Heart left ventricle (tissue), 13 donors: ENCODE results near the gene FMNL3.
A peak's percentile ranks its signal among the peaks of the same experiment; 100 is the strongest.

Source experiments
- POLR2A ChIP-seq, 2 donors: fragments of 450-650 bp; IDR thresholded peaks; one replicate each; pipeline ENCODE4 v1.6.1; 2017; ENCODE audit warnings: antibody characterized with exemption in 2 of 2, mild to moderate bottlenecking in 2 of 2, moderate library complexity in 2 of 2
- TF ChIP-seq, protein P1 (sequence below), 12 donors: fragments of 200-600 bp; sonication (generic) in 4 of 12; IDR thresholded peaks; one replicate each; pipeline versions ENCODE4 v1.5.0 to v1.8.0; 2018 to 2022; ENCODE audit warnings: antibody characterized with exemption in 12 of 12, mild to moderate bottlenecking in 5 of 12
- donor health status: ischemic (EF 13 %, LVEDD 7.1; RV severe dilation, severe dysfunction).
- donor health status: DM: no; HTN: yes; CAD: no.
- donor health status: DM: no; HTN: no; CAD: no.
- donor health status: ischemic (EF 25% LVEDD 6.9; RV normal size, moderate dysfunction).
- donor health status: ischemic (EF 25% LVEDD 5.7; RV mildly dilated, moderate dysfunction).
- donor health status: ischemic (EF 35%, LVEDD 5.7; RV mildly dilated, moderate dysfunction).
- donor health status: nonischemic (EF 11% LVEDD 7.7; RV severe dilation, severe dysfunction).
- donor health status: DM: yes; HTN: yes; CAD: no.
- donor health status: PGD.
- donor health status: ischemic (EF 29% LVEDD 5.4; RV normal size, mild dysfunction).
- donor health status: nonischemic (EF 23%, LVEDD 6.1; RV moderate dilation, normal function).

DNA sequence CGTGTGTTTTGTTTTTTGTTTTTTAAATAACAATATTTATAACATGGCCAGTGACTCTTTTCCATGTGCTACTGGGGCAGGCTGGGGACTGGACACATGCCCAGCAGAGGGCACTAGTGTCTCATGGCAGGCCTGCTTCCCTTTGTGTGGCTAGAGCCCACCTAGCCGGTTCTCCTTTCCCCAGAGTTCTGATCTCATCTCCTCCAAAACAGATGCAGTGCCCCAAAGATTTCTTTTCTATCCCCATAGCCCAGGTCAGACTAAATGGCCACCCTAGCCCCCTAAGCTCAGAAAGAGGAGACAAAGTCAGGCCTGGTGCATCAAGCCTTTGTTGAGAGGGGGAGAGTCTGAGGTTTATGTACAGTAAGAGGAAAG lies 62.6 kb downstream of the FMNL3 start:
- TF ChIP-seq, protein P1, sequence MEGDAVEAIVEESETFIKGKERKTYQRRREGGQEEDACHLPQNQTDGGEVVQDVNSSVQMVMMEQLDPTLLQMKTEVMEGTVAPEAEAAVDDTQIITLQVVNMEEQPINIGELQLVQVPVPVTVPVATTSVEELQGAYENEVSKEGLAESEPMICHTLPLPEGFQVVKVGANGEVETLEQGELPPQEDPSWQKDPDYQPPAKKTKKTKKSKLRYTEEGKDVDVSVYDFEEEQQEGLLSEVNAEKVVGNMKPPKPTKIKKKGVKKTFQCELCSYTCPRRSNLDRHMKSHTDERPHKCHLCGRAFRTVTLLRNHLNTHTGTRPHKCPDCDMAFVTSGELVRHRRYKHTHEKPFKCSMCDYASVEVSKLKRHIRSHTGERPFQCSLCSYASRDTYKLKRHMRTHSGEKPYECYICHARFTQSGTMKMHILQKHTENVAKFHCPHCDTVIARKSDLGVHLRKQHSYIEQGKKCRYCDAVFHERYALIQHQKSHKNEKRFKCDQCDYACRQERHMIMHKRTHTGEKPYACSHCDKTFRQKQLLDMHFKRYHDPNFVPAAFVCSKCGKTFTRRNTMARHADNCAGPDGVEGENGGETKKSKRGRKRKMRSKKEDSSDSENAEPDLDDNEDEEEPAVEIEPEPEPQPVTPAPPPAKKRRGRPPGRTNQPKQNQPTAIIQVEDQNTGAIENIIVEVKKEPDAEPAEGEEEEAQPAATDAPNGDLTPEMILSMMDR (IDR thresholded peaks at IDR 0.05): peak; percentile 89 to 98 (median 94)
- no peak for TF ChIP-seq POLR2A (IDR thresholded peaks at IDR 0.05)
